Lower lobe of right lung (tissue), 2 donors: ENCODE data around the gene SLC30A2. TPM values are rescaled to one million over a fixed set of nuclear protein-coding genes. Genes with fewer than 3 reads are reported as not detected.
A peak's percentile ranks its signal among the peaks of the same experiment; 100 is the strongest.

ENCODE experiments used
- ATAC-seq, 2 donors: fragments of 200-7000 bp; cut with Tn5 transposase; one replicate each; pipeline ENCODE4 v1.9.1; 2020 to 2022; ENCODE audit warnings: mild to moderate bottlenecking in 2 of 2, moderate library complexity in 2 of 2
- DNase-seq: peaks from one replicate; pipeline ENCODE4 v3.0.0-alpha.2; 2020
- H3K27ac ChIP-seq: fragments of 200-600 bp; one replicate; pipeline ENCODE4 v1.8.0; 2022
- H3K27me3 ChIP-seq: fragments of 200-600 bp; one replicate; pipeline ENCODE4 v1.8.0; 2022; ENCODE audit warnings: low read depth
- H3K36me3 ChIP-seq: fragments of 200-600 bp; one replicate; pipeline ENCODE4 v1.8.0; 2022; ENCODE audit warnings: mild to moderate bottlenecking
- H3K4me1 ChIP-seq: fragments of 200-600 bp; one replicate; pipeline ENCODE4 v1.8.0; 2022
- H3K4me3 ChIP-seq: fragments of 200-600 bp; one replicate; pipeline ENCODE4 v1.8.0; 2022; ENCODE audit warnings: mild to moderate bottlenecking
- H3K9me3 ChIP-seq: fragments of 200-600 bp; one replicate; pipeline ENCODE4 v1.8.0; 2022
- intact Hi-C: fragments of 100-400 bp; cut with DNase I; formaldehyde crosslinking; loops from one replicate; pipeline ENCODE4 v1.11.0; 2022
- total RNA-seq: library from RNA; stranded (reverse); fragmentation: NEBNext Ultra II Directional; extraction: Animal tissue kit (Norgen Biotek cat#: 25700); gene quantifications from one replicate; pipeline ENCODE4 v1.2.1, GENCODE V29; 2021
- TF ChIP-seq, protein P1 (sequence below): fragments of 200-600 bp; IDR thresholded peaks from one replicate; pipeline ENCODE4 v1.8.0; 2022; ENCODE audit warnings: antibody characterized with exemption, mild to moderate bottlenecking
- donor health status: DM: no; HTN: yes; CAD: no; lungs with severe emphysema.

Gene SLC30A2
- total RNA-seq, 1 donor from 2014 or later = not detected

DNA sequence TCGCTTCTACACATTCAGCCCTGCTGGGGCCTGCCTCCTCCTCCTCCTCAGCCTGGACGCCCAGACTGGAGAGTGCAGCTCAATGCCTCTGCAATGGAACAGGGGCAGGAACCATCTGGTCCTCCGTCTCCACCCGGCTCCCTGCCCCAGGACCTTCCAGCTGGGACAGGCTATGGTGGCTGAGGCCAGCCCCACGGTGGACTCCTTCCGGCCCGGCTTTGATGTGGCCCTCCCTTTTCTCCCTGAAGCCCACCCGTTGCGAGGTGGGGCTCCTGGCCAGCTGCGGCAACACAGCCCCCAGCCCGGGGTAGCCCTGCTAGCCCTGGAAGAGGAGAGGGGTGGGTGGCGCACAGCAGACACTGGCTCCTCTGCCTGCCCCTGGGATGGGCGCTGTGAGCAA lies 22.9 kb downstream of the SLC30A2 start:
- intact Hi-C loops = no loop called here
- no peak for DNase-seq
- no peaks in the 10 kb centered on the region for H3K27me3 ChIP-seq
- no peaks in the 10 kb centered on the region for H3K4me1 ChIP-seq
- no peak for ATAC-seq
- no peak overlapping the region for H3K27ac ChIP-seq
- no peaks in the 10 kb centered on the region for H3K9me3 ChIP-seq
- TF ChIP-seq, protein P1, sequence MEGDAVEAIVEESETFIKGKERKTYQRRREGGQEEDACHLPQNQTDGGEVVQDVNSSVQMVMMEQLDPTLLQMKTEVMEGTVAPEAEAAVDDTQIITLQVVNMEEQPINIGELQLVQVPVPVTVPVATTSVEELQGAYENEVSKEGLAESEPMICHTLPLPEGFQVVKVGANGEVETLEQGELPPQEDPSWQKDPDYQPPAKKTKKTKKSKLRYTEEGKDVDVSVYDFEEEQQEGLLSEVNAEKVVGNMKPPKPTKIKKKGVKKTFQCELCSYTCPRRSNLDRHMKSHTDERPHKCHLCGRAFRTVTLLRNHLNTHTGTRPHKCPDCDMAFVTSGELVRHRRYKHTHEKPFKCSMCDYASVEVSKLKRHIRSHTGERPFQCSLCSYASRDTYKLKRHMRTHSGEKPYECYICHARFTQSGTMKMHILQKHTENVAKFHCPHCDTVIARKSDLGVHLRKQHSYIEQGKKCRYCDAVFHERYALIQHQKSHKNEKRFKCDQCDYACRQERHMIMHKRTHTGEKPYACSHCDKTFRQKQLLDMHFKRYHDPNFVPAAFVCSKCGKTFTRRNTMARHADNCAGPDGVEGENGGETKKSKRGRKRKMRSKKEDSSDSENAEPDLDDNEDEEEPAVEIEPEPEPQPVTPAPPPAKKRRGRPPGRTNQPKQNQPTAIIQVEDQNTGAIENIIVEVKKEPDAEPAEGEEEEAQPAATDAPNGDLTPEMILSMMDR = no peak
- H3K36me3 ChIP-seq = no peaks in the 10 kb centered on the region
- H3K4me3 ChIP-seq = no peak overlapping the region

DNA sequence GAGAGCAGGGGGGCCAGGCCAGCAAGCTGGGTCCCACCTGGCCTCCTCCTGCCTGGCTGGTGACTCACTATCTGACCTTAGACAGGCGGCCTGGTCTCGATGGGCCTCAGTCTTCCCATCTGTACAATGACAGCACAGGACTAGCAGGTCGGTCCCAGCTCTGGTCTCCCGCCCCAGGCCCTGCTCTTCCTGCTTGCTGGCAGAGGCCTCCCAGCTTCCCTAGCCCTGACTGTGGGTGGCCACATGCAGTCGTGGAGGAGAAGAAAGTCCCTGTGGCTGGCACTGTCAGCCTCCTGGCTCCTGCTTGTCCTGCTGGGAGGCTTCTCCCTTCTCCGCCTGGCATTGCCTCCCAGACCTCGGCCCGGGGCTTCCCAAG lies 23.5 kb downstream of the SLC30A2 start:
- no peaks in the 10 kb centered on the region for H3K36me3 ChIP-seq
- ATAC-seq (no peak), DNase-seq (no peak)
- H3K4me3 ChIP-seq = no peak overlapping the region
- intact Hi-C loops = no loop called here
- no peaks in the 10 kb centered on the region for H3K9me3 ChIP-seq
- TF ChIP-seq, protein P1 = no peak
- H3K4me1 ChIP-seq = peaks cover 1% of the 10 kb centered on the region
- peak overlapping the region; percentile 18 for H3K27ac ChIP-seq
- no peaks in the 10 kb centered on the region for H3K27me3 ChIP-seq

DNA sequence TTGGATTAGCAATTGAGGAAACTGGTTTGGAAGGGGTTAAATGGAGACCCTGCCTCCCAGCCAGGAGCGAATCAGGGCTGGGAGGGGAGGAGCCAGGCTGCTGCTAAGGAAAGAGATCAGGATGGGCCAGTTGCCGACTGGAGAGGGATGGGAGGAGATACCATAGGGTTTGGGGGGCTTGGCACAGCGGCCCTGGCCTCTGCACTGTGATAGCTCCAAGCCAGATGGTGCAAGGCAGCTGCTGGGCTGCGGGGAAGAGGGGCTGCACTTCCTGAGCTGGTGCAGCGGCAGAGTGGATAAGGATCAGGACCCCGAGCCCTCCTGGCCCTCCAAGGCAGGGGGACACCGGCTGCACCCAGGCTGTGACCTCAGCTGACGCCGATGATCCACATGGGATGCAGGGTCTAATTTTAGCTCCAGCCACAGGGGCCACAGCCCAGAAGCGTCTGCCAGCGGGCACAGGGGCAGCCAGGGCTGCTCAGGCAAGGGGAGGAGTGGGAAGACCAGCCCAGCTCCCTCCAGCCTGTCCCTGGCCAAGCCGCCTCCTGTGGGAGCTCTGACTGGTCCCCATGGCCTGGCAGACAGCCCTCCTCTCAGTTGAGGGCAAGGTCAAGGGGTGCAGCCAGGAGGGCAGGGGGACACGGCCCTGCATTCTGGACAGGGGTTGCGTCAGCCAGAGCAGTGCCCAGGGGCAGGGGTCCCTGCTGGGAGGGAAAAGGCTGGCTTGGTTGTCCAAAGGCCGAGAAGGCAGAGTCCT lies 24.1 kb downstream of the SLC30A2 start, which contains the start of gene EXTL1:
TSS of gene EXTL1 (plus strand) at position 129 of the 757 bp plus-strand sequence. CDS start 872 bp downstream, outside the sequence.
- DNase-seq = no peak
- intact Hi-C loops = no loop called here
- ATAC-seq = peak; percentile 30 to 32
- no peaks in the 10 kb centered on the region for H3K9me3 ChIP-seq
- H3K36me3 ChIP-seq = no peaks in the 10 kb centered on the region
- TF ChIP-seq, protein P1 = no peak
- H3K4me3 ChIP-seq = peak within 1 kb of the TSS; percentile 34
- H3K27me3 ChIP-seq = no peaks in the 10 kb centered on the region
- peaks cover 7% of the 10 kb centered on the region for H3K4me1 ChIP-seq
- peak within 1 kb of the TSS; percentile 18 for H3K27ac ChIP-seq

DNA sequence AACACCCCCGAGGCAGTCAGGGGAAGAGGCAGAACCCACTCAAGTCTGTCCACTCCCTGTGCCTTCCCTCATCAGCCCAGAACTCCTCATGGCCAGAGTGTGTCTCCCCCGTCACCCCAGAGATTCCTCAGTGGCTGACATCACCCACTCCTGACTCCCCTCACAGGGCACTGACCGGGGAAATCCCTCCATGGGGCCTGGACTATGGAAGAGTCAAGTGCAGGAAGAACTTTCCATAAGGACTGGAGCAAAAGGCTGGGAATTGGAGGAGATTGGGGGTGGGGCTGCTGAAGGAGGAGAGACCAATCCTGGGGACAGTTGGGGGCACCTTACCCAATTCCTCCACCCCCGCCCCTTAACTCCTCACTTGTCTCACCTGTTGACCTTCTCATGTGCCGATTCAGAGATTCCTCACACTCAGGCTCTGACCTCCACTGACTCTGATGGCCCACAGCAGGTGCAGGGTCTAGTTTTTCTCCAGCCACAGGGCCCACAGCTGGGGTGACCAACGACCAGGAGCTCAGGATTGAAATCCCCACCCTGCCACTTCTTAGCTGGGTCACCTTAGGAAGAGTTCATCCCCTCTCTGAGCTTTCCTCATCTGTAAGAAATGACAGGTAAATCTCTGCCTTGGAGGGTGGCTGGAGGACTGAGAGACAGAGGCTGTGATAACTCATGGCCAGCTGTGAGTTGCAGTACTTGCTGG lies 24.8 kb downstream of the SLC30A2 start:
- DNase-seq (no peak), ATAC-seq (no peak)
- H3K4me3 ChIP-seq = peak overlapping the region; percentile 34
- peaks cover 14% of the 10 kb centered on the region for H3K4me1 ChIP-seq
- no peaks in the 10 kb centered on the region for H3K27me3 ChIP-seq
- H3K9me3 ChIP-seq = no peaks in the 10 kb centered on the region
- intact Hi-C loops = no loop called here
- H3K27ac ChIP-seq = no peak overlapping the region
- H3K36me3 ChIP-seq = no peaks in the 10 kb centered on the region
- TF ChIP-seq, protein P1 = no peak

DNA sequence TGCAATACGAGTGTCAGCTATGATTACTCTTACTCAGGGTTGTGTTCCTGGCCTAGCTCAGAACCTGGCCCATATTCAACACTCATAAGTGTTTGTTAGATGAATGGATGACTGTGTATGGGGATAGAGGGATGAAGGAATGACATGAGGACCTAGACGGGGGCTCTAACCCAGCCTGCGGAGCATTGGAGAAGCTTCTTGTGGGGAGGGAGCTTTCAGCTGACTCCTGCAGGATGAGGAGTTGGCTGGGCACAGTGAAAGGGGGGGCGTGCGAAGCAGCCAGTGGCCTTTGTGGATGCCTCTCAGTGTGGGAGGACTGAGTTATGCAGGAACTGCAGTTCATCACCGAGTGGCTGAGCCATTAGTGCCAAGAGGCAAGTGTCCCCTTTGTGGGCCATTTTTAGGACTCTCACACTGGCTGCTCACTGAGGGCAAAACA lies 25.6 kb downstream of the SLC30A2 start:
- Histone ChIP-seq H3K36me3 (no peaks in the 10 kb centered on the region), H3K4me3 (no peak overlapping the region), H3K27ac (no peak overlapping the region), H3K9me3 (no peaks in the 10 kb centered on the region), H3K27me3 (no peaks in the 10 kb centered on the region), H3K4me1 (peaks cover 21% of the 10 kb centered on the region)
- TF ChIP-seq, protein P1 = no peak
- ATAC-seq = no peak
- DNase-seq = no peak
- intact Hi-C loops = no loop called here
